ENCODE measurements around the gene CYB5A. TPM values are rescaled to one million over a fixed set of nuclear protein-coding genes. Genes with fewer than 3 reads are reported as not detected.

The CYB5A gene
- total RNA-seq, 1 donor from 2014 or later = 30.1 TPM

DNA sequence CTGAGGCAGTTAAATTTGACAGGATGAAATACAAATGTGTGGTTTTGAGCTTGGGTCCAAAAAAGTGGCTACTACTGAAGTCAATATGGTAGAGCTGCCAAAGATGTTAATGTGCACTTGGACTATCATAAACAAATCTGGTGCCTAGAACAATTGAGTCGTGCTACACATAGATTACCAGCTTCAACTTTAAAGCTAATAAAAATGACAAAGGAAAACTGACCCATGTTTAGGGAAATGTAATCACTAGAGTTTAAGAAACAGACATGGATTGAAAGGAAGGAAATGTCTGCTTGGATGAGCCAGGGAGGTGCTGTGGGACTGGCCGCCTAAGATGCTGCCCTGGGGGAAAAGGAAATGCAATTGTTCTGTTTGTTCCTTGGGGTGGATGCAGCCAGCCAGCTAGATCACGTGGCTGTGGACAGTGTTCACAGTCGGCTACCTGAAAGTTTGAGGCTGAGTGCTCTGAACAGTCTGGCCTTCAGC is 36.6 kb downstream of the CYB5A start:
- no peak for DNase-seq (ENCODE audit: low spot score)
- TF ChIP-seq CTCF (IDR thresholded peaks at IDR 0.05) = no peak
- Mint-ChIP-seq H3K9me3 (ENCODE audit: low read depth) (no peaks in the 10 kb centered on the region), H3K27me3 (ENCODE audit: low read depth) (no peaks in the 10 kb centered on the region), H3K36me3 (ENCODE audit: low read depth) (peaks cover 2% of the 10 kb centered on the region), H3K27ac (ENCODE audit: unreplicated experiment) (no peak overlapping the region), H3K4me3 (ENCODE audit: unreplicated experiment) (no peak overlapping the region), H3K4me1 (ENCODE audit: low read depth) (peaks cover 7% of the 10 kb centered on the region)

GRCh38 chr18:74252039-74252395 is 39.7 kb downstream of the CYB5A start:
- peaks cover 6% of the 10 kb centered on the region for H3K36me3 Mint-ChIP-seq (ENCODE audit: low read depth)
- no peak for TF ChIP-seq CTCF (IDR thresholded peaks at IDR 0.05)
- H3K27me3 Mint-ChIP-seq (ENCODE audit: low read depth) = no peaks in the 10 kb centered on the region
- no peak overlapping the region for H3K4me3 Mint-ChIP-seq (ENCODE audit: unreplicated experiment)
- no peak overlapping the region for H3K27ac Mint-ChIP-seq (ENCODE audit: unreplicated experiment)
- H3K9me3 Mint-ChIP-seq (ENCODE audit: low read depth) = no peaks in the 10 kb centered on the region
- DNase-seq (ENCODE audit: low spot score) = no peak
- peaks cover 7% of the 10 kb centered on the region for H3K4me1 Mint-ChIP-seq (ENCODE audit: low read depth)

DNA sequence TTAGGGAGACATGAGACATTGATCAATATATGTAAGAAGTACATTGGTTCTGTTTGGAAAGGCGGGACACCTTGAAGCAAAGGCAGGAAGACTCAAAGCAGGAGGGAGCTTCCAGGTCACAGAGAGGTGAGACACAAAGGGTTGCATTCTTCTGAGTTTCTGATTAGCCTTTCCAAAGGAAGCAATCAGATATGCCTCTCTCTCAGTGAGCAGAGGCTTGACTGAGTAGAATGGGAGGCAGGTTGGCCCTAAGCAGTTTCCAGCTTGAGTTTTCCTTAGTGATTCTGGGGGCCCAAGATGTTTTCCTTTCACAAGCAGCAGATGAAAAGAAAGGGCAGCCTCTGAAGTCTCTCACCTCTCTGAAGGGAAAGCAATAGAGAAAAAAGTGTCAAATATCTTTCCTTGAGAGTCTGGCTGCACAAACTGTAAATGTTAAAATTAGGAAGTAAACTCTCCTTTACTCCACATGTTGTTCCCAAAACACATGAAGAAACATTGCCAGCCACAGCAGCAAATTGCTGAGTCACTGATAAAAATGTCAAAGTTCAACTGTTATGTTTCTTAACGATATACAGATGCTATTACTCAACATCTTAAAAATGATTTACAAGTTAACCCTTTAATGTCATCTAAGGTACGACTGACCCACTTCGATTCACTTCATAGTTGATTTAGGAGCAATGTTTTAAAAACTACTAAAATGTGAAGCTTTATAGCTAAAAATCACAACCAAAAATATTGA is 40.3 kb downstream of the CYB5A start:
- no peaks in the 10 kb centered on the region for H3K27me3 Mint-ChIP-seq (ENCODE audit: low read depth)
- peaks cover 6% of the 10 kb centered on the region for H3K36me3 Mint-ChIP-seq (ENCODE audit: low read depth)
- H3K9me3 Mint-ChIP-seq (ENCODE audit: low read depth) = no peaks in the 10 kb centered on the region
- no peak overlapping the region for H3K4me3 Mint-ChIP-seq (ENCODE audit: unreplicated experiment)
- DNase-seq (ENCODE audit: low spot score) = no peak
- peaks cover 7% of the 10 kb centered on the region for H3K4me1 Mint-ChIP-seq (ENCODE audit: low read depth)
- no peak for TF ChIP-seq CTCF (IDR thresholded peaks at IDR 0.05)
- no peak overlapping the region for H3K27ac Mint-ChIP-seq (ENCODE audit: unreplicated experiment)

GRCh38 chr18:74250131-74250530 is 41.6 kb downstream of the CYB5A start:
- no peak overlapping the region for H3K27ac Mint-ChIP-seq (ENCODE audit: unreplicated experiment)
- peaks cover 7% of the 10 kb centered on the region for H3K4me1 Mint-ChIP-seq (ENCODE audit: low read depth)

More at GRCh38 chr18:74250131-74250530, 41.6 kb downstream of the CYB5A start:
- DNase-seq (ENCODE audit: low spot score) = no peak
- H3K36me3 Mint-ChIP-seq (ENCODE audit: low read depth) = peaks cover 6% of the 10 kb centered on the region
- no peak for TF ChIP-seq CTCF (IDR thresholded peaks at IDR 0.05)
- H3K4me3 Mint-ChIP-seq (ENCODE audit: unreplicated experiment) = no peak overlapping the region
- H3K9me3 Mint-ChIP-seq (ENCODE audit: low read depth) = no peaks in the 10 kb centered on the region
- no peaks in the 10 kb centered on the region for H3K27me3 Mint-ChIP-seq (ENCODE audit: low read depth)

Data from chondrocyte (in vitro differentiated cells).